ENCODE results near the gene SLC6A11. TPM values are rescaled to one million over a fixed set of nuclear protein-coding genes. Genes with fewer than 3 reads are reported as not detected.

Gene SLC6A11
- total and polyA plus RNA-seq, 9 of the 15 experiments (the other 6 are each of a cell fraction or from before 2014, with no cell fraction given), result 0.04 TPM; not detected in 8

- in situ Hi-C loops (cut with MboI), result no loop called here
- H3K4me2 ChIP-seq (ENCODE audit: insufficient read depth, low read length), result no peak overlapping the region
- H3K79me2 ChIP-seq (ENCODE audit: control insufficient read depth, insufficient read depth, low read length), result no peaks in the 10 kb centered on the region
- ATAC-seq, result no peak
- no peak for DNase-seq (ENCODE audit: extremely low read depth in 1 of 4, low spot score in 3 of 4)
- H3K36me3 ChIP-seq (ENCODE audit: control insufficient read depth, insufficient read depth, low read length), result no peaks in the 10 kb centered on the region
- H2AFZ ChIP-seq (ENCODE audit: low read depth, low read length), result no peak overlapping the region
- H3K27me3 ChIP-seq (ENCODE audit: control insufficient read depth in 2 of 2, insufficient read depth in 2 of 2, low read length in 2 of 2), result peaks cover 11 to 31% of the 10 kb centered on the region in 2 experiments; a peak in 4 of 5 replicates
- CTCF ChIA-PET (ENCODE audit: low intra/inter-chr PET ratio), result no interaction called here
- POLR2A ChIA-PET, result no interaction called here
- intact Hi-C loops (cut with micrococcal nuclease), result no loop called here
- no peak overlapping the region for H3K9ac ChIP-seq (ENCODE audit: insufficient read depth in 1 of 2, low read depth in 2 of 2, low read length in 2 of 2)
- no peaks in the 10 kb centered on the region for H3K4me1 ChIP-seq (replicated peaks in 1 of 2; ENCODE audit: control insufficient read depth in 2 of 2, insufficient read depth in 2 of 2, low read length in 2 of 2)
- no peaks in the 10 kb centered on the region for H3K9me3 ChIP-seq (replicated peaks; ENCODE audit: control insufficient read depth, insufficient read depth, low read depth, low read length)
- H3K9me1 ChIP-seq (ENCODE audit: control insufficient read depth, insufficient read depth, low read length), result peaks cover 2% of the 10 kb centered on the region
- WGBS (ENCODE audit: insufficient coverage, low coverage, missing lambda C conversion rate), result under 1% methylated on average over 10 of the region's 10 CpGs
- no TSS peak for BruUV-seq (replicated peaks)
- H3K27ac ChIP-seq (ENCODE audit: extremely low read depth, low read depth, low read length), result no peak overlapping the region
- no peak for FAIRE-seq
- no peaks in the 10 kb centered on the region; the same call in 1 of the 2 replicates for H4K20me1 ChIP-seq (replicated peaks; ENCODE audit: control insufficient read depth, insufficient read depth, low read length)
- H3K4me3 ChIP-seq, result no peak overlapping the region
- TF ChIP-seq THRAP3 (IDR thresholded peaks at IDR 0.05; ENCODE audit: borderline replicate concordance), result no peak
- no peak for TF ChIP-seq BCLAF1 (IDR thresholded peaks at IDR 0.05; ENCODE audit: borderline replicate concordance in 1 of 2, control insufficient read depth in 1 of 2, low read depth in 2 of 2, low read length in 1 of 2)
- TF ChIP-seq ZNF318 (IDR thresholded peaks at IDR 0.05; ENCODE audit: borderline replicate concordance in 1 of 2, low read depth in 1 of 2), result no peak
- no peak for TF ChIP-seq EZH2 (IDR thresholded peaks at IDR 0.05; ENCODE audit: borderline replicate concordance, low read depth, low read length)
- TF ChIP-seq TSC22D4 (tag; IDR thresholded peaks at IDR 0.05), result no peak
- TF ChIP-seq TAF7 (tag; IDR thresholded peaks at IDR 0.05), result no peak
- TF ChIP-seq POLR2AphosphoS5 (IDR thresholded peaks at IDR 0.05; ENCODE audit: control insufficient read depth, insufficient read depth, low read depth, low read length), result no peak
- no peak for TF ChIP-seq NR4A1 (CRISPR knock-in tag; IDR thresholded peaks at IDR 0.05)
- no peak for TF ChIP-seq NR4A1 (tag; IDR thresholded peaks at IDR 0.05)
Measured at GRCh38 chr3:10834951-10835350, 18.9 kb downstream of the SLC6A11 start.

Data from K562 (cell line).